UCSD-AML1 (cell line): ENCODE data around the gene KRTAP10-2.

ENCODE experiments used
- DNase-seq: peaks from one replicate; lab custom pipeline; 2025; ENCODE audit not compliant: unreplicated experiment; lab: John Stamatoyannopoulos, UW

Gene KRTAP10-2

DNA sequence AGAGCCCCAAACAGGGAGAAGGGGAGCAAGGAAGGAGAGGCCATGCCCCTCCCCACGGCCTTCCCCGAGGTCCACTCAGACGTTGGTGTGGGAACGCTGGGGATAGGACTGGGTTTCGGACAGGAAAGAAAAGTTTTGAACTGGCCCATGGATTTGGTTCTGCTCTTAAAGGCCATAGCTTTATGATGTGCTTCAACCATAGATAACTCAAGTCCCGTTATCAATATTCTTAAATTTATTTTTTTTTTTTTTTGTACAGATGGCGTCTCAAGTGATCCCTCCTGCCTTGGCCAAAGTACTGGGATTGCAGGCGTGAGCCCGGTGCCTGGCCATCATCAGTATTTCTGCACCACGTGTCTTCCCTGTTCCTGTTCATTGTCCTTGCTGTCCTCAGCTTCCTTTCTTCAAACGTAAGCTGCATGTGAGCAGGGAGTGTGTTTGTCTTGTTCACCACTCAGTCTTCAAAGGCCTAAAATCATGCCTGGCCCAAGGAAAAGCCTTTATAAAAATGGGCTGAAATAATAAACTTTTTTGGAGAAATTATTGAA lies 10.5 kb downstream of the KRTAP10-2 start:
- no peak for DNase-seq

DNA sequence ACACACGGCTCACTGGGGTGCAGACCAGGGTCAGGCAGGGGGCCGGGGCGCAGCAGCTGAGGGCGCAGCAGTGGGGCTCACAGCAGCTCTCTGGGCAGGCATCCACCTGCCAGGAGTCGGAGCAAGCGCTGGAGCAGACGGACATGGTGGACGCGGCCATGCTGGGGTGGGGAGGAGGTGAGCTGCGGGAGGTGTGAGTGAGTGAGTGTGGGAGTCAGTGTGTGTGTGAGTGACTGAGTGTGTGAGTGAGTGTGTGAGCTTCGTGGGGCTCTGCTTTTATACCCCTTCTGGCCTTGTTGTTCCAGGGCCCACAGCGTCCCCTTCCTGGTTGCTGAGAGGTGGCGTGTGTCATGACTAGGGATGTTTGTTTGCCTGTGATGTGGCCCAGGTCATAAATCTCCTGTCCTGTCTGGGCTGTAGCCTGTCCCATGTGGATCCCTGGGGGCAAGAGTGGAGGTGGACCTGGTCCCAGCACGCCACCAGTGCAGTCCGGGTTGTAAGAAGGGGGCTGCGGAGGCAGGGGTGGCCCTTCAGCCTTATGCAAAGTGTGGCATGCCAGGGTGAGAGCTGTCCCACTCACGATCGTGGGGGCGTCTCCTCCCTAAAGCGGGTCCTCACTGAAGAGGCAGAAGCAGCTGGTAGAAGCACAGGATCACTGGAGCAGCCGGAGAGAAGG lies 11.2 kb downstream of the KRTAP10-2 start, which contains the start of gene KRTAP10-1:
Gene KRTAP10-1 (minus strand): TSS at position 205 of the 676 bp plus-strand sequence. CDS start 45 bp downstream, at position 160.
- DNase-seq, result no peak

DNA sequence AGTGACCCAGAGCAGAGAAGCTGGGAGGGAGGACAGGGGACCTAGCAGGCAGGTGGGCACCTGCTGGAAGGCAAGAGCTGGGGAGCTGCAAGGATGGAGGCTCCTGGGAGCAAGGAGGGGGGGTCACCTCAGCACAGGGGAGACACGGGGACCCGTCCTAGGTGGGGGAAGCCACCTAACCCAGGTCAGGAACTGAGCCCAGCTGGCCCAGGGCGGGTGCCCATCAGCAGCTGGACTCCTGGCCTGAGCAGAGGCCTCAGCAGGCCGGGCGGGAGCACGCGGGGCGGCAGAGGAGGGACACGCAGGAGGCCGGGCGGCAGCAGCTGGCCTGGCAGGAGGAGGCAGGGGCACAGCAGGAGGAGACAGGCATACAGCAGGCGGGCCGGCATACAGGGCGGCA lies 12.3 kb downstream of the KRTAP10-2 start:
- no peak for DNase-seq

DNA sequence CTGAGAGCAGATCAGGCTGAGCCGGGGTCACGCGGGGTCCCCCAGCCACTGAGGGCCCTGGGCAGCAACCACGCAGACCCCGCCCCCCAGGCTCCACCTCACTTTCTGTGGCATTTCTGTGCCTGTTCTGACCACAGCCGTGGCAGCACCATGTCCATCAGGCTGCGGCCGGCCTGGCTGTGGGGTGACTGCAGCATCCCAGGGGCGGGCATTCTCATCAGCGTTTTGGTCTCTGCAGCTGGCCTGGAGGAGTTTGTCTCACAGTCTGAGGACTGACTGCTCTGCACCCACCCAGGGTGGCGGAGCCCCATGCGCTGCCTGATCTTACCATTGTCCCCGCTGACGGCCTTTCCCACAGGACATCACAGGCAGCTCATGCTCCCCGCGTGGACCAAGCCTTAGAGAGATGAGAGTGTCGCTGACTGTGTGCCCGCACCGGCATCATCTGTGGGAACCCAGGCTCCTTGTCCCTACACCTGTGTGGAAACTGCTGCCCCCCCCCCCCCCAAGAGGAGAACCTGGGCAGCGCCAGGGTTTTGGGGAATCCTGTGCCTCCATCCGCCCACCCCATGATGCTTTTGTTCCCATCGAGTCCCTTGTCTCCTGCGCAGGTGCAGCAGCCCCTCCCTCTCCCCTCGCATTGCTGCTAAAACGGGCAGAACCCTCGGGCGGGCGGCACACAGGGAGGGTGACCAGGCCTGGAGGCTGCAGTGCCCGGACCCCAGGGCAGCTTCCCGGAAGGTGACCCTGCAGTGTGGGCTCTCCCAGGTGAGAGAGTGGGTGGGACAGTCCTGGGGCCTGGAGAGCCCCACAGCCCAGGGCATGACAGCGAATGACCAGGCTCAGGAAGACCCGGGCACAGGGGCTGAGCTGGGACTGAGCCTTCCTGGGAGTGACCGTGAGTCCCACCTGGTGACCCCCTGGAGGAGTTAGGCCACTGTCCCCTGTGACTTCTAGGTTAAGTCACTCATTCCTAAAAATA lies 13.1 kb downstream of the KRTAP10-2 start:
- no peak for DNase-seq

DNA sequence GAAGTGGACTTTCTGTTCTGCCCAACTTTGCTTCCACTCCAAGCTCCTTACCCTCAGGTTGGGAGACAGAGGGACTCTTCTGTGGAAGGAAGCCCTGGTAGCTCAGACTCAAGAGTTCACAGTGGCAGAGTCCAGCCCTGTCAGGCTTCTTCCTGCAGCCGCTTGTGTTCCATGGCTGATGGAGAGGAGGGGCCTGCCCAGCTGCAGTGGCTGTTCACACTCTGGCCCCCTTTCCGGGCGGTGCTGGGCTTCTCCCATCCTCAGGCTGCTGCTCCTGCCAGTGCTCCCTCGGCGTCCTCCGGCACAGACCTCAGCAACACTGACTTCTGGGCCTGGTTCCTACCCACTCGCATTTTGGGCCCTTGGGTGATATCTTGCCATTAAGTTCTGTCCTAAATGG lies 15.3 kb downstream of the KRTAP10-2 start:
- no peak for DNase-seq

DNA sequence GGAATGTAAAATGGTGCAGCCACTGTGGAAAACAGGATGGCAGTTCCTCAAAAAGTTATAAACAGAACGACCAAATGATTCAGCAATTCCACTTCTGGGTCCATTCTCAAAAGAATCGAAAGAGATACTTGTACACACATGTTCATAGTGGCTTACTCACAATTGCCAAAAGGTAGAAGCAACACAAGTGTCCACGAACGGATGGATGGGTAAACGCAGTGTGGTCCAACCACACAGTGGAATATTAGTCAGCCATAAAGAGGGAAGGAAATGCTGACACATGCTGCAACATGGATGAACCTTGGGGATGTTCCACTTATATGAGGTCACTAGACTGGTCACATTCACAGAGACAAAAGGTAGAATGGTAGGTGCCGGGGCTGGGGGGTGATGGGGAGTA lies 16.6 kb downstream of the KRTAP10-2 start:
- no peak for DNase-seq

DNA sequence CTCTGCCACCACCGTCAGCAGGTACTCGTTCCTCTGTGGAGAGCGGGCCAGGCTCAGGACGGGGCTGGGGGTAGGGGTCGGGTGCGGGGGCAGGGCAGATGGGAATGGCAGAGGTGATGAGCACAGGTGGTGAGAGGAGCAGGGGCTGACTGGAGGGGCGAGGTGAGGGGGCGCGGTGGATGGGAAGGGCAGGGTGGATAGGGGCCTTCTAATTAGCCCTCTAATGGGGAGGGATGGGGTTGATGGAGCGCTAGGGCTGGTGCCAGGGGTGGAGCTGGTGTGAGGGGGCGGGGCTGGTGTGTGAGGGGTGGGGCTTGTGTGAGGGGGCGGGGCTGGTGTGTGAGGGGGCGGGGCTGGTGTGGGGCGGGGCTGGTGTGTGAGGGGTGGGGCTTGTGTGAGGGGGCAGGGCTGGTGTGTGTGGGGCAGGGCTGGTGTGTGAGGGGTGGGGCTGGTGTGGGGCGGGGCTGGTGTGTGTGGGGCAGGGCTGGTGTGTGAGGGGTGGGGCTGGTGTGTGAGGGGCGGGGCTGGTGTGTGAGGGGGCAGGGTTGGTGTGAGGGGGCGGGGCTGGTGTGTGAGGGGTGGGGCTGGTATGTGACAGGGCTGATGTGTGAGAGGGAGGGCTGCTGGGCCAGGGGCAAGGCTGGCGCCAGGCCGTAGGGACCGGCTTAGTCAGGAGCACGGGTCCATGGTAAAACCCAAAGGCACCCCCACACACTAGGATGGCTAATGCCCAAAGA lies 17.2 kb downstream of the KRTAP10-2 start:
- no peak for DNase-seq

DNA sequence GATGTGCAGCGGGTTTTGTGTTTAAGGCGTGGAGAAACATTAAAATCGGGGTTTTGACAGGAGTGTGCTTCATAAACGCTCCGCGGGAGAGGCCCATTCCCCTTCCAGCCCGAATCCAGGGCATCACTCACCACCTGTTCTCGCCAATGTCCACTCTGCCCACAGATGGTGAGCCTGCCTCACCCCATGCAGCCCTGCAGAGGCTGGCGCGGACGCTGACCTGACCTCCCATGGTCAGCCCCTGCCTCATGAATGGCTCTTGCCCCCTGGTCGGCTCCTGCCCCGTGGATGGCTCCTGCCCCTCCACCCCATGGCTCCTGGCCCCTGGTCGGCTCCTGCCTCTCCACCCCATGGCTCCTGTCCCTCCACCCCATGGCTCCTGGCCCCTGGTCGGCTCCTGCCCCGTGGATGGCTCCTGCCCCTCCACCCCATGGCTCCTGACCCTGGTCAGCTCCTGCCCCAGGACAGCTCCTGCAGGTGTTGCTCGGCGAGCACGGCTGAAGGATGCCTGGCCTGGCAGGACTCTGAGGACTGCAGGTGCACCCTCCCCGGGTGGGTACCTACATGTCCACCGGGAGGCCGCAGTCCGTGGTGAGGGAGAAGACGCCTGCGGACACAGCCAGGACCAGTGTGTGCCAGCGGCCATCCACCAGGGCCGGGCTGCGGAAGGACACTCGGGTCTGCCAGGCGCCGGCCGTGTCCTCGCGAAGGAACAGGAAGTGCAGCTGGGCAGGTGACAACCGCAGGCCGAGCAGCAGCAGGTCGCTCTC lies 18.0 kb downstream of the KRTAP10-2 start:
- no peak for DNase-seq

DNA sequence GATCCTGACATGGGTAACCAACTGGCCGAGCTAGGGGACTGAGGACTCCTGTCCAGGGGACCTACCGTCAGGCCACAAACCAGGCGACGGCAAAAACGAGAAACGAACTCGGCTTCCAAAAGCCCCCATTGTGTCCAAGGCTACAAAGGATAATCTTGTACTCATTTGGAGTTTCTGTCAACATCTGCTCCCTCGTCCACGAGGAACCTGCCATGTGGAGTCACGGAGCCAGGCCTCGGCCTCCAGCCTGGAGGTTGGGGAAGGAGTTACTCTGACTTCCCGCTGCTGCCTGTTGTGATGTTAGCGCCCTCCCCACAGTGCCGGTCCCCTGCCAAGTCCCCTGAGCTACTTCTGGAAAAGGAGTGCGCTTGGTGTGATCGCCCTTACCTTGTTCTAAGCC lies 18.6 kb downstream of the KRTAP10-2 start:
- no peak for DNase-seq

DNA sequence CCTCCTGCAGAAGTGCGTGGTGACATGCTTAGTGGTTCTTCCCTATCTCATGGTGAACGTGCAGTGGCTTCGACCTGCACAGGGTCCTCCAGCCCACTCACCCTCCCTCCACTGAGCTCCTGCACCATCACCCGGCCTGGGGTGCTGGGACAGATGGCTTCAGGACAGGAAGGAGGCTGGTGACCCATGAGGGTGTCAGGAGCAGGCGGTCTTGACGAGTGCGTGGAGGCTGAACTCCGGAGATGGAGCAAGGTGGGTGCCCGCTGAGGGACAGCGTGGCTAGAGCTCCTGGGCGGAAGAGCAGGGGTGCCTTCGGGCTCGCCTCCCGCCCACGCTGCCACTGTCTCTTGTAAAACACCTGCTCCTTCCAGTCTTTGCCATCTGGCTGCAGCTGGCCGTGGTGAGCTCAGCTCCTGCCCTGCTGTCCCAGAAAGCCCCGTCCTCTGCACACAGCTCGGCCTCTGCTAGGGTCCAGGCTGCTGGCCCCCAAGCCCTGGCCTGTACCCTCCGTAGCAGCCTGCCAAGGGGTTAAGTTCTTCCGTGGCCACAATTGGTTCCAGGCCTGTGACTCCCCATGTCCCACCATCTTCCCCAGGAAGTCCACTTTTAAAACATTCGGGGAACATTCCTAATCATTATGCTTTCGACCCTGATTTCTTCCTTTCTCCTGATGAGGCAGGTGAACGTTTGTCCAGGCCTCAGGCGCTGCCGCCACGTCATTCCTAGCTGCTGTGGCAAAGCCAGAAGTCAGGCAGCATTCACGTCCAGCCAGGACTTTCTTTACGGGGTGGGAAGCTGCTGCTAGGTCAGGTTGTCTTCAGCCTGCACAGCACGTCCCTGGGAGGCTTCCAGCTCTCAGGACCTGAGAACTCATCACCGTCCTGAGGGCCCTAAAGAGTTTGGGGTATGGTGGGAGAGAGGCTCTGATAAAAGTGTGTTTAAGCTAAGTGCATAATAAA lies 19.4 kb downstream of the KRTAP10-2 start:
- DNase-seq, result no peak

DNA sequence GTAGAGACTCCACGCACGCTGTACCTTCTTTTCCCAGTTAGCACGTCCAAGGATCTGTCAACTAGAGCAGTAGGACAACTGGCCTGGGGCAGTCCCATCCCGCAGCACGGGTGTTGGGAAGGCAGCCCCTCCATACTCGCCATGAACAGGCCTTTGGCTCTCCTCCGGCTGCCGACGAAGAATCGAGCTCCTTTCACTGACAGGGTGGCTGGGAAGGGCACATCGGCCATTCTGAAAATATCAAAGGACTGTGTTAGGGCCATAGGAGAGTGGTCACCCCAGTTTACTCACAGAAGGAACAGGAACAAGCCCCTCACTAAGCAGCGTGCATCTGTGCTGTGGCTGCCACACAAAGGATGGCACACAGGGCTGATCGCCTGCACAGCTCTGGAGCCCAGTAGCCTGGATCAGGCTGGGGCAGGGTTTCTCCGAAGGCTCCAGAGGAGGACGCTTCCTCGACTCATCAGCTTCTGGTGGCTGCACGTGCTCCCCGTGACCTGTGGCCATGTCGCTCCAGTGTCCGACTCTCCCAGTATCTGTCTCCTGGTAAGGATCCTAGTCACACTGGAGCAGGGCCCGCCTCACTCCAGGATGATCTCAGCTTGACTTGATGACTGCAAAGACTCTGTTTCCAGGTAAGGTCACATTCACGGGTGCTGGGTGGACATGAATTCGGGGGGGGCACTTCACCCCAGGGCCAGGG lies 20.3 kb downstream of the KRTAP10-2 start:
- no peak for DNase-seq

DNA sequence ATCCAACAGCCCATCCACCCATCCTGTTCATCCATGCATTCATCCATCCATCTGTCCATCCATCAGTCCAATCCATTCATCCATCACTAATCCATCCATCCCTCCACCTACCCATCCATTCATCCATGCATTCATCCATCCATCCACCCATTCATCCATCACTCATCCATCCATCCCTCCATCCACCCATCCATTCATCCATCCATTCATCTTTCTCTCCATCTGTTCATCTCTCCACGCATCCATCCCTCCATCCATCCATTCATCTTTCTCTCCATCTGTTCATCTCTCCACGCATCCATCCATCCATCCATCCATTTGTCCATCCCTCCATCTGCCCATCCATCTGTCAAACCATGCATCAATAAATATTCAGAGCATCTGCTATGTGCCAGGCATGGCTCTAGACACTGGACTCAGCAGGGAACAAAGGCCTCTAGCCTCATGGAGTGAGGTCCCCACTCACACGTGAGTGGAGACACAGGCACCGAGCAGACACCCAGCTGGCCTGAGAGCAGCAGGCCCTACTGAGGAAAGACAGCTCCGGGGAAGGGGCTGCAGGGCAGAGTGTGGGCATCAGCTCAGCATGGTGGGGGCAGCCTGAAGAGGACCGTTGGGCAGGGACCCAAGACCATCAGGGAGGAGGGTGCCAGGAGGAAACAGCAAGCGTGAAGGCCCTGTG lies 20.9 kb downstream of the KRTAP10-2 start:
- DNase-seq, result no peak

DNA sequence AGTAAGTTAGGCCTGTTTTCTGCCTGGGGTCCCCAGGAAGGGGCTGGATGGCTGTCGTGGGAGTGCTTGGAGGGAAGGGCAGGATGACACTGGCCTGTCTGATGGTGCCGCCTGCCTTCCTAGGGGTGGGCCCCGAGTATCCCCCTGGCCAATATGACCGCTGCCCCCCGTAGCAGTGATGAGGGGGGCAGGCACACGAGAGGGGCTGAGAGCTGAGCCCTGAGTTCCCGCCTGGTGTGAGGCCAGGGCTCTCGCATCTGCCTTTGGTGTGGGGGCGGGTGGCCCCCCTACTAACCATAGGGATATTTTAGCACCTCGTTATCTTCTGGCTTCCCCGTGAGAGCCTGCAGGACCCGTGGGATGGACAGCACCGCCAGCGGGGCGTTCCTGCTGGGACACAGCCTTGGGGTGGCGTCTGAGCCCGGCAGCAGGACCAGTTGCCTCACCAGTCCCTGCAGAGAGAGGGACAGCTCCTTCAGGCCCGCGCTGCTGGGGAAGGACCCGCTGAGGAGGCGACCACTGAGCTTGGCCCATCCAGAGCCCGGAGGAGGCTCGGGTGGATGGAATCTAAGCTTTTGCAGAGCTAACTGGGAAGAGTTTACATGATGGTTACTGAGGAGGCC lies 21.7 kb downstream of the KRTAP10-2 start:
- no peak for DNase-seq

DNA sequence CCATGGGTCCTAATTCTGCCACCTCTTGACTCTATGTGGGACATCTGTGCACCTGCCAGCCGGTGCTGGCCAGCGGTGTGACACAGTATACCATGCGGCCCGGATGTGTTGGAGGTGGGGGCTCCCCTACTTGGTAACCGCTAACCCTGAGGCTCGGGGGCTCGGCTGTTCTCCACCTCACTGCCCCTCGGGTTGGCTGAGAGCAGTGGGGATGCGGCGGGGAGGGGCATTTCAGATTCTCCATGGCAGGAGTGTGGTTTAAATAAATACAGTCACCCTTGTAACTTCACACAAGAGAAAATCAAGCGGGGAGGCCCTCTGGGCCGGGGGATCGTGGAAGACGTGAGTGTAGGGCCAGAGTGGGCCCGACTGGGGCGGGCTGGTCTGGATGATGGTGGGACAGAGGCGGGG lies 22.3 kb downstream of the KRTAP10-2 start:
- no peak for DNase-seq

DNA sequence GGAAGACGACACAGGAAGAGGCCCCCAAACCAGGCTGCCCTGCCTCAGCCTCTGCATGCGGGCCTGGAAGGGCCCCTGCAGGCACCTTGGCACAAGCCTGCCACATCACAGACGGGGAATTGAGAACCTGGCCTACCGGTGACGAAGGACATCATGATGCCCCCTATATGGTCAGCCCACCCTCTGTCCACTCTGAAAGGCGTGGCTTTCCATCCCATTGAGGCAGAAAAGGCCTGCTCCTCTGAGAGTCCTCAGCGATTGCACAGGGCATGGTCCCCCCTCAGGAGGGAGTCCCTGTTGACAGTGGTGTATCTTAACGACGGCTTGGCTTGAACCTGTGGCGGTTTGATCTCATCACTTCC lies 22.7 kb downstream of the KRTAP10-2 start:
- DNase-seq, result no peak

DNA sequence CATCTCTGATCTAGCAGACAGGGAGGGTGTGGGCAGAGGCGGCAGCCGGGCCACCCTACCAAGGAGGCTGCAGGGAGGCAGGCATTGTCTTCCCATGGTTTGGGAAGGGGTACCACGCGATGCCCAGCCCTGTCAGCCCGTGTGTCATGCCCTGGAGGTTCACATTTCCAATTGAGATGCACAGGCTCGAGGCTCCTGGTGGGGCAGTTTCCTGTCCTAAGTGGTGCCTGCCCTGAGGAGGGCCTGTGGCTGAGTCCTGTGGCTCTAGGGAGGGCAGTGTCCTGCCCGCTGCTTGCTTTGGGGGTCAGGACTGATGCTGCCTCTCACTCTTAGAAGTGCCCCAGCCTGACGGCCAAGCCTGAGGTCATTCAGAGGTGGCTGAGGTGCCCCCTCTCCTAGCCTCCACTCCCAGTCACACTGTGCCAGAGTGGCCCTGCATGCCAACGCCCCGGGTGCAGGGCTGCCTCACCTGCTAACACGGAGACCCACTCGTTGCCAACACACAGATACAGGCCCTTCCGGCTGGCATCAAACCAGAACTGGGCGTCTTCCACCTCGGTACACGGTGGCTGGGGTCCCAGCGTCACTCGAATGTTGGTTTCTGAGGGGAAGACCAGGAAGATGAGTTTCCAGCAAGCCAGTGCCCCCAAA lies 23.2 kb downstream of the KRTAP10-2 start:
- DNase-seq, result no peak
